HTERT RPE-1 (cell line): ENCODE results near the gene CACNA2D1.
"Not testable (repeated sequence)": the region's sequence is repeated elsewhere in the genome, so short reads cannot be mapped to it uniquely, and the experiment has no call there.

ENCODE experiments used
- in situ Hi-C: fragments of 300-500 bp; cut with MboI; formaldehyde crosslinking; loops from 4 replicates; pipeline ENCODE4 v1.14.3; 2020; ENCODE audit warnings: low sequenced_read_pairs

Gene CACNA2D1

DNA sequence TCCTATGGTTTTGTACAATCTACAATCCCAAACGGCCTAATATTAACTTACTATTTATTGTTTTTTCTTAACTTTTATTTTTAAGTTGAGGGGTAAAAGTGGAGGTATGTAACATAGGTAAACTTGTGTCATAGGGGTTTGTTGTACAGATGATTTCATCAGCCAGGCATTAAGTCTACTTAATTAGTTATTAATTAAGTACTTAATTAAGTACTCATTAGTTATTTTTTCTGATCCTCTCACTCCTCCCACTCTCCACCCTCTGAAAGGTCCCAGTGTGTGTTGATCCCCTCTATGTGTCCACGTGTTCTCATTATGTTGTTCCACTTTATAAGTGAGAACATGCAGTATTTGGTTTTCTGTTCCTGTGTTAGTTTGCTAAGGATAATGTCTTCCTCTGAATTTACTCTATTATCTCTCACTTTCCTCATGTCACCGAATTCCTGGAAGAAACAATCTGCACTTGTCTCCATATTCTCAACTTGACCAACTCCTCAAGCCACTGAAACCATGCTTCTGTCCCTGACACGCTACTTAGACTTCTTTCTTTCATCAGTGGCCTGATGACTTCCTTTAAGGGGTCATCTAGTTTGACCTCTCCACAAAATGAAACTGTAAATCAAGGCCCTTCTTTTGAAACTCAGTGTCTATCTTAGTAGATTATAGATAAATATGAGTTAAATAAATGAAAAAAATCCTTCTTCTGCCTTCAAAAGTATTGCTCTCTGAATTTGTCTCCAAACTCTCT lies 9.1 kb downstream of the CACNA2D1 start:
- in situ Hi-C loops = no loop called here

DNA sequence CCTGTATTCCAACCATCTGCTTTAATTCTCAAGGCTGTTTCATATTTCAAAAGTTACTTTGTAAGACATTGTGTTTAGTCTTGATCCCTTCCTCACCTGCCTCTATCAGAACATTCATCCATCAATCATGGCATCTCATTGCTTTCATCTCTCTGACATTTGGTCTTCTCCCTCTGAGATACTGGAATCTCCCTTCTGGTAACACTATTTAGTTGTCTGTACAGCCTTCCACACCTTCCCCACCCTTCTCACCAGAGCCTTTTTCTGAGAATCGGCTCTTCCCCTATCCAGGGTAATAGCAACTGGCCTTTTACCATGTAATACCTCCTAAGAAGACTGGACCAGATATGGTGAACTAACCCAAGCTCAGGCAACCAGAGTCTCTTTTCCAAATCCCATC lies 10.1 kb downstream of the CACNA2D1 start:
- in situ Hi-C loops = no loop called here

DNA sequence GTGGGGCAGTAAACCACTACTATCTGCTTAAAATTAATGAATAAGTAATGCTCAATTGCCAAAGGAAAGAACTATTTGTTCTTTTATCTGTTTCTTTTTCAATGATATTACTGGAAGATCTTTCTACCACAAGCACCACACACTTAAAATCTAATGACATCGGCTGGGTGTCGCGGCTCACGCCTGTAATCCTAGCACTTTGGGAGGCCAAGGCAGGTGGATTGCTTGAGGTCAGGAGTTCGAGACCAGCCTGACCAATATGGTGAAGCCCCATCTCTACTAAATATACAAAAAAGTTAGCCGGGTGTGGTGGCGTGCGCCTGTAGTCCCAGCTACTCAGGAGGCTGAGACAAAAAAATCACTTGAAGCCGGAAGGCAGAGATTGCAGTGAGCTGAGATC lies 10.8 kb downstream of the CACNA2D1 start:
- in situ Hi-C loops = not testable (repeated sequence)

DNA sequence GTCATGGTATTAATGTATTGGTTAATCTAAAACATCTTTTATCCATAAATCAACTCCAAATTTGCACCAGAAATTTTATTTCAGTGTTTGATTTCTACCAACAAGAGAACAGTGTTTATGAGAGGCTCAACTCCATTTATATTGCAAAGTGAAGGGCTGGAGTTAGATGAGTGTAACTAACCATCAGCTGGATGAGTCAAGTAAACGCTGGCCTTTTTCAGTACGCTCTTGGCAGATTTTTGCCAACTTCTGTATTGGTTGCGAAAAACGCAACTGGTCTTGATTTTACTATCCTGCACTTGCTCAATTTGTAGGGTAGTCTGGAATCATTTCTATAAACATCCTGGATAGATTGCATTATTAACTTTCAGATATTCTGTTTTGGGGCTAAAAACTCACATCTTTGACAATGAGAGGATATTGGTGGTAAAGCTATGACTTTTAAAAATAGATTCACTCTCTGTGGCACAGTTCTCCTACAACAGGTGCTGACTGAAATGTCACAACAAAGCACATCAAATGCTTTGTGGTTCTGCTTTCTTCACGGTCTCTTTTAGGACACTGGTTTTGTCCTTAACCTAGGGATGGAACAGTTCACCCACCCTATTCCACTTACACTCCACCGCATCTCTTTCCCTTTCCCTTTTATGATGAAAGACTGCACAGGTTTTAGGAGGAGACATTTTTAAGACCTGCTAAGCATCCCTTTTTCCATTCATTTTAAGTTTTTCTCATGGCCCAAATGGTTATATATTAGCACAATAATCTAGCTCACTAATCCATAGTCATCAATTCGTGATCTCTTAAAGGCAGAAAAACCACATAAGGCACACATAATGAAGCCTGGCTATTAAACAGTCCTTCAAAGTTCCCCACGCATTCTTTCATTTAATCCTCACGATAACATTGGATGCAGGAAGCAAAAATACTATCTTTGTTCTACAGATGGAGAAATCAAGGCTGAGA lies 12.8 kb downstream of the CACNA2D1 start:
- in situ Hi-C loops = no loop called here

DNA sequence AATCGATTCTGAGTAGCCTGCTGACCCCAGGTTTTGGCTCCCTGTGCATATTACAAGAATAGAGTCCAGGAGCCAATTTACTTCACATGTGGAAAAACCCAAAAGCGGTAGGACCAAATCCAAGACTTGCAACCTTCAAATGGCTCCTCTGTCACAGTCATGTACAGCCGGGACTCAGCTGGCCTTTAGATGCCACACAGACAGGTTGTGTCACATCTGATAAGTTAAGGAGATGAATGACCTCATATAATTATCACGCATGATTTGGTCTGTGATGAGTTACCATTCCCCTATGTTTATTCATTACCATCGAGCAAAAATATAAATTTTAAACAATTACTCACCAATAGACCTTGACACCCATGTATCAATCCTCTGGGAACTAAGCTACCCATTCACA lies 14.2 kb downstream of the CACNA2D1 start:
- in situ Hi-C loops = no loop called here

DNA sequence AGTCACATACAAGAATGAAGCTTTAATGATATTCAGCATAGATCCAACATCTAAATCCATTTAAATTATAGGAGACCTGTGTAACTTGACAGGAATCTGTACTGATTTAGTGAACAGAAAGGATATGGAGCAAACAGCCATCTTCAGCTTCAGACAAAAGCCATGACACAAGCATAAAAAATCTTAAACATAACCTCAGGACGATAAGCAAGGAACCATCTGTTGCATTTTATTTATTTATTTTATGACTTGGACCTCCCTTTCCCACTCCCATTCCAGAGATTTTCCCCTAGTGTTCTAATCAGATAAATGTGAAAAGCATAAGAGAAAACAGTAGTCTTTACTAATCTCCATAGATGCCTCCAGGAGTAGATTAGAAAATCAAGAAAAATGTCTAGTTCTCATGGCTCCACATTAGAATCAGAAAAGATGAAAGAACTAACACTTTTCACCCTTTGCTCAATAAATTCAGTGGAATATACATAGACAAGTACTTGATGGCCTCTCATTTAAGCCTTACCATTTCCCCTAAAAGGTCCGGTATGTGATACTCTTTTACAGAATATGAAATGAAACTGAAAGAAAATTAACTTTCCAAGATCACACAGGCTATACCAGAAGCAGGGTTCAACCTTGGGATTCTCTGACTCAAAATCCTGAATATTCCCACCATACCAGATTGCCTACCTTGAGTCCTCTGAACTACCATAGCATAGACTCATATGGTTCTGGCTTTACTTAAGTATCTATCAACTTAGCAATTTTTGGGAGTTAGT lies 15.2 kb downstream of the CACNA2D1 start:
- in situ Hi-C loops = no loop called here

DNA sequence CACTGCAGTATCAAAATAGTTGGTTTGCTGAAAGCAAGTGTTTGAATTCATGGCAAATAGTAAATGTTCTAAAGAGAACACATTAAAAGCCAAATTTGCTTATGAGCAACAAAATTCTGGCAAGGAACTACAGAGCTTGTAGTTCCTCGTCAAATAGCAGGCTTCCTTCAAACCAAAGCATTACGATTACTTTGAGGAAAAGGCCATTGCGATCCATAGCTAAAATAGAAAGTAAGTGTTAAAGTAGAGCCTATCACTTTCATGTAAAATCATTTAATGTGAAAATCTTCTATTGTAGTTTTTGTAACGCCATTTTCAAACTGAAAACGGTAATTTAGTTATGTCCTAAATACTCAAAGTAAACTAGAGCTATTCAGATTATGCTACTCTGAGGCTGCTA lies 20.1 kb downstream of the CACNA2D1 start:
- in situ Hi-C loops = no loop called here

DNA sequence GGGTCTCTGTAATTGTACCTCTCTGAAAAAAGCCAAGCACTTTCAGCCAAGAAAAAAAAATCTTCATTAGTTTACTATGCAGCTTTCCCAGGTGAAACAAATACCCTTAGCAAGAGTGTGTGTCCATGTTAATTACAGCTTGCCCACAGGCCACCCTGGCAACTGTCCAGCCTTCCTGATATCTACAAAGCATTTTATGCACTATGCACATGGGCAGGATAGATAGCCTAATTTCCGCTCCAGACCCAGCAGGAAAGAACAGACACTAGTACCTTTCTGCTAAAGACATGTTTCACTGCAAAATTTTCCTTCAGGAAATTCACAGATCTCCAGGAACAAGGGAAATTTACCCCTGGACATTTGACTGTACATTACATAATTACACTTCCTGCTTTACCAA lies 24.4 kb downstream of the CACNA2D1 start:
- in situ Hi-C loops = no loop called here

DNA sequence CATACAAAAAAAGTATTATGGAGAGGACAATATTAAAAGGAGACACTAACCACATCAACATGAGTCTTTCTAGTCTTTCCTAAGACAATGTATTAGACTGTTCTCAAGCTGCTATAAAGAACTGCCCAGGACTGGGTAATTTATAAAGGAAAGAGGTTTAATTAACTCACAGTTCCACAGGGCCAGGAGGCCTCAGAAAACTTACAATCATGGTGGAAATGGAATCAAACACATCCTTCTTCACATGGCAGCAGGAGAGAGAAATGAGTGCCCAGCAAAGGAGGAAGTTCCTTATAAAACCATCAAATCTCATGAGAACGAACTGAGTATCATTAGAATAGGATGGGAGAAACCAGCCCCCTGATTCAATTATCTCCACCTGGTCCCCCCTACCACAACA lies 25.7 kb downstream of the CACNA2D1 start:
- in situ Hi-C loops = no loop called here

DNA sequence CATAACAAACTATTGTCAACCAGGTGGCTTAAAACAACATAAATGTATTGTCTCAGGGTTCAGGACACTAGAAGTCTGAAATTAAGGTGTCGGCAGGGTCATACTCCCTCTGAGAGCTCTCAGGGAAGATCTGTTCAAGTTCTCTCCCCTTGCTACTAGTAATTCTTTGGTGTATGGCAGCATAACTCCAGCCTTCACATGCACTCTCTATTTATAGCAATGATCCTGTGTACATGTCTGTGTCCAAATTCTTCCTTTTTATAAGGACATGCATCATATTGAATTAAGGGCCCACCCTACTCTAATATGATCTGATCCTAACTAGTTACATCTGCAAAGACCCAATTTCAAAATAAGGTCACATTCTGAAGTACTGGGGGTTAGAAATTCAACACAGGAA lies 27.2 kb downstream of the CACNA2D1 start:
- in situ Hi-C loops = no loop called here

DNA sequence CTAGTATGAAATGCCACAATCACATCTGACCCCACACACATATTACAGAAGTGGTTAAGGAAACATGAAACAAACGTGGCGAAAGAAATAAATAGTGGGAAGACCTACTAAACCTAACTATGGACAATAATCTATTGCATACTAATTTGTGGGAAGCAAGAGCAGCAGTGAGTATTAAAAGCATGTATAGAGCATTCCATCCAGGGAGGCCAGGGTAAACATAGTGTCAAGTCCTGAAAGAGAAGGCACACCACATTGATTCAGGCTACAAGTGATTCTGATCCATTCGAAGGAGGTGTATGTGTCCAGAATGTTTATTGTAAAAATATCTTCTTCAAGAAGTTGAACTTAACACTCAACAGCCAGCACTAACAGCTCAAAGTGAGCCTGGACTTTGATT lies 29.2 kb downstream of the CACNA2D1 start:
- in situ Hi-C loops = no loop called here

DNA sequence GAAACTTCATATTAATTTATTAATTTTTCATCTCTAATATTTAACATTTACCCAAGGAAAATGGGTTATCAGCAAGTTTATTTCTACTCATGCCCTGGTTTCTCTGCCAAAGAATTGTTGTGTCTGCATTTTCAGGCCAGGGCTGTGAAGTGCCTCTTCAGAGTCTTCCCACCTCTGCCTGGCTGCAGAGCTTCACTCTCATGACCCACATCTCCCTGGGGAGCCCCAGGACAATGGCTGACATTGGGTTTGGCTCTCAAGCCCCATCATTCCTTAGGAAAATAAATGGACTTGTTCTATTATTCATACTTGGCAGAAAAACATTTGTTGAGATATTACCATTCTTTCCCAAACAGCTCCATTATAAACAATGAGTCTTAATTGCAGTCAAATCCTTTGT lies 30.3 kb downstream of the CACNA2D1 start:
- in situ Hi-C loops = no loop called here

DNA sequence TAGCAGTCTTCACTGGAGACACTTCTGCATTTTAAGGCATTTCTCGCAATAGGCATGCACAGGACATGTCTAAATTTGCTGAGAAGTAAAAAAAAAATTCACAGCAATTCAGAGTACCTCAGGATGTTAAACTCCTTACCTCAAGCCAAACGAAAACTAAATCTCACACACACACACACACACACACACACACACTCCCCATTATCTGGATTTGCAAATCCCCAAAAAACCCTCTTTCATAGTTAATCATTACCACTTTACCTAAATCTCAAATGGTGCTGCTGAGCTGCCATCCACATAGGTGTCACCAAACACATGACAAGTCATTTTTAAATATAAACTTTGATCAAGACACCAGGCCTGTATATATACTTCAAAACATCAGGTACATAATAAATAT lies 31.8 kb downstream of the CACNA2D1 start:
- in situ Hi-C loops = no loop called here

DNA sequence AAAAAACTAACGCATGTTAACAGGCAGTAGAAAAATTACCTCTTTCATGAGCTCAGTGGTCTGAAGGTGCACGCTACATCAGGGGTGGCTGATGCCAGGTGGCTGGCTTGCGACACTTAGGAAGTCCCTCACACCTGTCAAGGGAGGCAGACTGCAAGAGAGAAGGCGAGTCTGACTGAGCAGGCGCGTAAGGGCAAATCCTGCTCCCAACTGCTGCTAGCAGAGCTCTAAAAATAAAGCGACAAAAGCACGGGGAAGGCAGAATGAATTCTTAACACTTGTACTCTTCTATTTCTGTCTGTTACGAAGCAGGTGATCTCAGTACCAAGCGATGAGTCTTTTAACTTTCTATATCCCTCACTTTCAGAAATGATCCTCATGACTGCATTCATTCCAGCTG lies 33.1 kb downstream of the CACNA2D1 start:
- in situ Hi-C loops = no loop called here

DNA sequence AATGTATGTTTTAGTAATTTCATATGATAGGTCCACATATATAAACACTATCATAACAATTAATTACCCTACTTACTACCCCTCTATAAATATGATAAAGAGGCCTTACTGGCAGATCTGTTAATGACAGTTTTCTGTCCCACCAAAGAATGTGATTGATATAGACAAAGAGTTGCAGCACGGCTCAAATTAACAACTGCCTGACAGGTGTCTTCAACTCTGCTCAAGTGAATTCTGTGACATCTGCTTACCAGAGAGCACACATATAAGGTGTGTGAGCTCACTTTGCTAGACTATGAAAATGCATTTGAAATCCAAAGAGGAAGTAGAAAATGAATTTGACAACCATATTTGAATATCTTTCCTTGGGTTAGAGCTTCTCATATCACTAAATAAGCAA lies 36.6 kb downstream of the CACNA2D1 start:
- in situ Hi-C loops = no loop called here

DNA sequence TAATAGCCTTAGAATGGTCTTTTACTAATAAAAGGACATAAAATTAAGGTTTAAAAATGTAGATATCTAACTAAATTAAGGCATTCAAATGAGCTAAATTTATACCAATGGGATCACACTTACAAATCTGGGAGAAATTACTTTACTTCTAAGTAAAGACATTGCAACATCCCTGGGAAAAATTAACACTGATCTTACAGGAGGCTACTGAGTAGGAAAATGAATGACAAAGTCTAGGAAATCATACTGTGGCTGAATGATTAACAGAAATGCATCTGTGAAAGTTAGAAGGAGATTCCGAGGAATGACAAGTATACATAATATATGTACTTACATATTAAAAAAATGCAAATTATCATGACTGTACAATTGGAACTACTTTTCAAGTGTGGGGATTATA lies 38.3 kb downstream of the CACNA2D1 start:
- in situ Hi-C loops = no loop called here

DNA sequence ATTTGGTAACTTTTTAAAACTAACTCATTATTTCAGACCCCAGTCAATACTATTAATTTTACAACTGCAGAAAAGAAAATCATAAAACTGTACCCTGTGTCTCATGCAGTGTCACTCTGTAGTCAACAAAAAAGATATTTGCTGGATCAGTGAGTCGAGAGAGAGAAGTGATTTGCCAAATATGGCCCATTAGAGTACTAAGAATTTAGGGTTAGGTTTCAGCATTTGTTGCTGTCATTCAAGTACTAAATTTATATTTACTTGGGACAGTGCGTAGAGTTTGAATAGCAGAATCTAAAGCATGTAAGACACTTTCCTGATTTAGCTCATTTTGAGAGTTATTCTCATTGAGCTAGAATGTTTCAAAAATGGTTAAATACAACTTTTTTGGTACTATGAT lies 38.9 kb downstream of the CACNA2D1 start:
- in situ Hi-C loops = no loop called here

DNA sequence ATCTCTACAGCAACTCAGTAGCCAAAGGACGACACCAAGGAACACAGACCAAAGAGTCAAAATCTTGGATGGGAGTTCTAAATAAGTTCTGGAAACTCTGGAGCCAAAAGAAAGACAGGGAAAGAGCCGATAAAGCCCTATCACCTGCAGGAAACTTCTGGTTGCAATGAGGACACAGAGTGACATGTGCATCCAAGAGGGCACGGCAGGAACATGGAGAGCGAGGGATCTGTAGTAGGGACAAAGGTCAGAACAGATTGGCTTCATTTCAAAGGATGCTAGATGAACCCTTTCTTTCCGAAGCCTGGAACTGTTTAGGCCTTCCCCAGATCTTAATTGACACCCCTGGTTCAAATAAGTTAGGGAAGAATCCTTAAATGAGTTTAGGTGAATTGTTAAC lies 39.5 kb downstream of the CACNA2D1 start:
- in situ Hi-C loops = no loop called here

DNA sequence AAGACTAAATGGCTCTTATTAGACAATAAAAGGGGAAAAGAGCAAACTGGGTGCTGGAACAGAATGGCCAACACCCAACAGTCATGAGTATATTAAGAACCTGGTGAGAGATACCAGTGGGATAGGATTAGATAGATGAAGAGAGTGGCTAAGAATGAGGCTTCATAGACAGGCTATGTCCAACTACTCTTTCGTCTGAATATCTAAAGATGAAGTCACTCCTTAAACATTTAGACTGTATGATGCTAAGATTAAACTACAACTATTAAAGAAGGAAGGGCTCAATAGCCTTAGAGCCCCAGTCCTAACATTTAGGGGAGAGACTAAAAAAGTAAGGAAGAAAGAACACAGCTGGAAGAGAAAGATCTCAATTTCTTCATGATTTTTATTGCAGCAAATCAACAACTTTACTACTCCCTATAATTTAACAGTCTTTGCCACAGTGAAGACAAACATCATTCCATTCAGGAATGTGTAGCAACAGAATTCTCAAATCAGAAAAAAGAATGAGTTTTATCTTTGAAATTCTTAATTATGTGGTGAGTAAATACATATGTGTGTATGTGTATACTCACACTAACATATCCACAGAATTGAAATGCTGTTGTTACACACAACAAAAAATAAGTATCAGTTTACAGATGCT lies 45.6 kb downstream of the CACNA2D1 start:
- in situ Hi-C loops = no loop called here

DNA sequence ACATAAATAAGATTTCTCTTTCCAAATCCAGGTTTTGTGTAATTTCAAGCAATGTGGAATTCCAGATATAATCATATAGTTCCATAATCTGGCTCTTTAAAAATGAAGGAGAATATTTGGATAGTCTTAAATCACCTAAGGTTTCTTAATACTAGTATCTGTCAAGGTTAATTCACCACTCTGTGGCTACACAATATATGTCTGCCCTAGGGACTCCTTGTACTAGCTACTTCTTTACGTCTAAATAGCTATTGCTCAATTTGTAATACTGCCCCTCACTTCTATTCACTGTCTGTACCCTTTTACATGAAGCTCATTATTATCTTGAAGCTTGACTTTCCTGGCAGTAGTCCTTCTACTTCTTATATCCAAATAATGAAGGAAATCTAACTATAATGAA lies 47.2 kb downstream of the CACNA2D1 start:
- in situ Hi-C loops = no loop called here

DNA sequence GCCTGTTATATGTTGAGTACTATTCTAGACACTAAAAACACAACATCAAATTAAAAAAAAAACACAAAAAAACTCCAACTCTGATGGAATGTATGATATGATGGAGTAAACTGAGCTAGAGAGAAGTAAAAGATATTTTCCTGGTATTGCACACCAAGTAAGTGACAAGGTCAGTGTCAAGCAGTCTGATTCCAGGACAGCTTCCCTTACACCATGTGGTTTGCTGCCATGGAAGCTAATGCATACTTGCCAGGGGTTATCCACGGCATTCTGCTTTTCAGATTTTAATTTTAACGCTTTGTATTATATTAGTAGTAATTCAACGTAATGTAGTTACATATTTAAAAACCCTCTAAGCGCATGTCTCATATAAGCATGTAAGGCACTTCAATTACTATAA lies 48.4 kb downstream of the CACNA2D1 start:
- in situ Hi-C loops = no loop called here
